GM23338 (cell line): ENCODE results near the gene PDIA3. TPM values are rescaled to one million over a fixed set of nuclear protein-coding genes. Genes with fewer than 3 reads are reported as not detected.
A peak's percentile ranks its signal among the peaks of the same experiment; 100 is the strongest.

Experiments used
- ATAC-seq: fragments of 200-7000 bp; cut with Tn5 transposase; 3 replicates; pipeline ENCODE4 v1.9.1; 2020
- DNase-seq: peaks from one replicate; pipeline ENCODE4 v3.0.0-alpha.2; 2015; ENCODE audit warnings: low spot score
- H2AFZ ChIP-seq: fragments of 200-600 bp; sonication (generic); 2 replicates; pipeline ENCODE4 v1.8.0; 2016; ENCODE audit warnings: antibody characterized with exemption, mild to moderate bottlenecking, moderate library complexity
- H3F3A ChIP-seq: fragments of 200-600 bp; sonication (generic); replicated peaks from 2 replicates; pipeline ENCODE4 v1.8.0; 2017; ENCODE audit warnings: antibody characterized with exemption, mixed run types, low read depth
- H3K27ac ChIP-seq: fragments of 200-600 bp; sonication (generic); 2 replicates; pipeline ENCODE4 v1.6.1; 2016; ENCODE audit warnings: low read depth
- H3K27me3 ChIP-seq: fragments of 200-600 bp; sonication (generic); 2 replicates; pipeline ENCODE4 v1.8.0; 2016; ENCODE audit warnings: mild to moderate bottlenecking, mixed run types, moderate library complexity; ENCODE audit not compliant: insufficient read depth
- H3K36me3 ChIP-seq: fragments of 200-600 bp; sonication (generic); 2 replicates; pipeline ENCODE4 v1.8.0; 2016; ENCODE audit warnings: mild to moderate bottlenecking; ENCODE audit not compliant: insufficient read depth
- H3K4me1 ChIP-seq: fragments of 200-600 bp; sonication (generic); 2 replicates; pipeline ENCODE4 v1.8.0; 2016; ENCODE audit warnings: mild to moderate bottlenecking, moderate library complexity; ENCODE audit not compliant: insufficient read depth
- H3K4me2 ChIP-seq: fragments of 200-600 bp; sonication (generic); 2 replicates; pipeline ENCODE4 v1.7.1; 2017; ENCODE audit warnings: mixed run types
- H3K4me3 ChIP-seq: fragments of 200-600 bp; sonication (generic); 2 replicates; pipeline ENCODE4 v1.6.1; 2016; ENCODE audit warnings: mixed run types
- H3K79me2 ChIP-seq: fragments of 200-600 bp; sonication (generic); replicated peaks from 2 replicates; pipeline ENCODE4 v1.8.0; 2017; ENCODE audit warnings: mild to moderate bottlenecking; ENCODE audit not compliant: insufficient read depth
- H3K9me2 ChIP-seq: fragments of 200-600 bp; sonication (generic); 2 replicates; pipeline ENCODE4 v1.8.0; 2017; ENCODE audit not compliant: insufficient read depth
- H4K20me1 ChIP-seq: fragments of 200-600 bp; sonication (generic); replicated peaks from 2 replicates; pipeline ENCODE4 v1.8.0; 2017; ENCODE audit warnings: mild to moderate bottlenecking; ENCODE audit not compliant: insufficient read depth
- H3K27ac Mint-ChIP-seq: 2 replicates; pipeline ENCODE4 v1.8.0; 2020; ENCODE audit warnings: inconsistent platforms, mild to moderate bottlenecking, moderate library complexity, mixed read lengths
- H3K27me3 Mint-ChIP-seq: 3 replicates; pipeline ENCODE4 v1.8.0; 2022; ENCODE audit warnings: low read depth, mild to moderate bottlenecking, moderate library complexity, mixed read lengths, inconsistent platforms; ENCODE audit not compliant: insufficient read depth, poor library complexity
- H3K36me3 Mint-ChIP-seq: 3 replicates; pipeline ENCODE4 v1.8.0; 2021; ENCODE audit warnings: low read depth, mild to moderate bottlenecking, inconsistent platforms, moderate library complexity, mixed read lengths
- H3K4me1 Mint-ChIP-seq: 3 replicates; pipeline ENCODE4 v1.8.0; 2020; ENCODE audit warnings: mild to moderate bottlenecking, inconsistent platforms, mixed read lengths
- H3K4me3 Mint-ChIP-seq: 3 replicates; pipeline ENCODE4 v1.8.0; 2021; ENCODE audit warnings: moderate library complexity, mild to moderate bottlenecking, inconsistent platforms, mixed read lengths
- H3K9me3 Mint-ChIP-seq: 3 replicates; pipeline ENCODE4 v1.8.0; 2020; ENCODE audit warnings: moderate library complexity, mild to moderate bottlenecking, inconsistent platforms, mixed read lengths
- CTCF ChIP-seq, 2 experiments: fragments of 200-600 bp in 1 of 2; sonication (generic) in 1 of 2; conservative IDR thresholded peaks; 2 replicates each; pipeline versions ENCODE4 v1.5.1 to v1.6.1; 2016 to 2017; ENCODE audit warnings: antibody characterized with exemption in 2 of 2, low read depth in 2 of 2, mild to moderate bottlenecking in 2 of 2, moderate library complexity in 1 of 2
- ETS1 ChIP-seq: IDR thresholded peaks from 2 replicates; pipeline ENCODE4 v1.6.1; 2016; ENCODE audit warnings: antibody characterized with exemption
- NANOG ChIP-seq: IDR thresholded peaks from 2 replicates; pipeline ENCODE4 v1.6.1; 2016; ENCODE audit warnings: antibody characterized with exemption, borderline replicate concordance
- POLR2AphosphoS5 ChIP-seq: IDR thresholded peaks from 2 replicates; pipeline ENCODE4 v1.6.1; 2016; ENCODE audit warnings: antibody characterized with exemption, low read depth
- STAT1 ChIP-seq: IDR thresholded peaks from one replicate; pipeline ENCODE4 v1.6.1; 2016; ENCODE audit warnings: antibody characterized with exemption; ENCODE audit not compliant: unreplicated experiment
- ZNF114 ChIP-seq: fragments of 250-450 bp; sonication (Bioruptor Pico); IDR thresholded peaks from 2 replicates; pipeline ENCODE4 v1.5.0; 2020; ENCODE audit warnings: mild to moderate bottlenecking, moderate library complexity
- polyA plus RNA-seq: library from polyadenylated mRNA; unstranded; fragments of >200 nt; fragmentation: Nextera tagmentation; extraction: Ambion mirVana; gene quantifications from 2 replicates; pipeline ENCODE4 v1.2.1, GENCODE V29; 2016
- total RNA-seq: library from RNA; depleted of rRNA; stranded (reverse); fragments of >200 nt; shearing (Covaris generic); gene quantifications from 2 replicates; pipeline ENCODE4 v1.2.3, GENCODE V29; 2014
- TF ChIP-seq, protein P1 (sequence below): IDR thresholded peaks from one replicate; pipeline ENCODE4 v1.6.1; 2018; ENCODE audit warnings: antibody characterized with exemption; ENCODE audit not compliant: unreplicated experiment

Gene PDIA3
- total and polyA plus RNA-seq, 2 experiments from 2014 or later: 363 to 631 TPM

DNA sequence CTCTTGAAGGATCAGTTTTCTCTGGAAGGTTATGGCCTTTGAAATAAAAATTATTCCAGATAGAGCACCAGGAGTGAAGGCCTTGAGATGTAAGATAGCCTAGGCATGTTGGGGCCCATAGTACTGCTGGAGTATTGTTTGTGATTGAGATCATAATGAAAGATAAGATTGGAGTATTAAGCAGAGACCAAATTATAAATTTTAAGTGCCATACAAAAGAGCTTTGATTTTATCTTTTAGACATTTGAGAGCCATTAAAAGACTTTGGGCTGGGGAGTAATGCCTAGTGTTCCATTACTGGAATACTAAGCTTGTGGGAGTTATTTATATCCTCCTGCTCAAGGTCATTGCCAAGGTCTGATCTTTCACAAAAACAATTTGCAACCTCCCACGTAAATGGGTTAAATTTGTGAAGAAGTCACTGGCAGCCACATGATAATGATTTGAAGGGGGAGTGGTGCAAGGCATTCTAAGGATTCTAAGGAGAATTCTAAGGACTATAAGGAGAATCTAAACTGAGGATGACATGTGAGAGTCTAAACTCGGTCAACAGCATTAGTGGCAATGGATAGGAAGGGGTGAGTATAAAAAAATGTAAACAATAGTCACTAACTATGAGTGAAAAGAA, 17.7 kb downstream of the PDIA3 start:
- TF ChIP-seq ETS1: no peak
- TF ChIP-seq STAT1: no peak
- no peak for TF ChIP-seq ZNF114 (CRISPR knock-in tag)
- TF ChIP-seq, protein P1, sequence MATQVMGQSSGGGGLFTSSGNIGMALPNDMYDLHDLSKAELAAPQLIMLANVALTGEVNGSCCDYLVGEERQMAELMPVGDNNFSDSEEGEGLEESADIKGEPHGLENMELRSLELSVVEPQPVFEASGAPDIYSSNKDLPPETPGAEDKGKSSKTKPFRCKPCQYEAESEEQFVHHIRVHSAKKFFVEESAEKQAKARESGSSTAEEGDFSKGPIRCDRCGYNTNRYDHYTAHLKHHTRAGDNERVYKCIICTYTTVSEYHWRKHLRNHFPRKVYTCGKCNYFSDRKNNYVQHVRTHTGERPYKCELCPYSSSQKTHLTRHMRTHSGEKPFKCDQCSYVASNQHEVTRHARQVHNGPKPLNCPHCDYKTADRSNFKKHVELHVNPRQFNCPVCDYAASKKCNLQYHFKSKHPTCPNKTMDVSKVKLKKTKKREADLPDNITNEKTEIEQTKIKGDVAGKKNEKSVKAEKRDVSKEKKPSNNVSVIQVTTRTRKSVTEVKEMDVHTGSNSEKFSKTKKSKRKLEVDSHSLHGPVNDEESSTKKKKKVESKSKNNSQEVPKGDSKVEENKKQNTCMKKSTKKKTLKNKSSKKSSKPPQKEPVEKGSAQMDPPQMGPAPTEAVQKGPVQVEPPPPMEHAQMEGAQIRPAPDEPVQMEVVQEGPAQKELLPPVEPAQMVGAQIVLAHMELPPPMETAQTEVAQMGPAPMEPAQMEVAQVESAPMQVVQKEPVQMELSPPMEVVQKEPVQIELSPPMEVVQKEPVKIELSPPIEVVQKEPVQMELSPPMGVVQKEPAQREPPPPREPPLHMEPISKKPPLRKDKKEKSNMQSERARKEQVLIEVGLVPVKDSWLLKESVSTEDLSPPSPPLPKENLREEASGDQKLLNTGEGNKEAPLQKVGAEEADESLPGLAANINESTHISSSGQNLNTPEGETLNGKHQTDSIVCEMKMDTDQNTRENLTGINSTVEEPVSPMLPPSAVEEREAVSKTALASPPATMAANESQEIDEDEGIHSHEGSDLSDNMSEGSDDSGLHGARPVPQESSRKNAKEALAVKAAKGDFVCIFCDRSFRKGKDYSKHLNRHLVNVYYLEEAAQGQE: no peak
- TF ChIP-seq CTCF (conservative IDR thresholded peaks at IDR 0.05; ENCODE audit: low read depth in 2 of 2): no peak
- no peaks in the 10 kb centered on the region for H3K9me3 Mint-ChIP-seq
- Histone ChIP-seq H3K36me3 (peaks cover 90% of the 10 kb centered on the region), H3K4me2 (no peak overlapping the region), H3K27me3 (no peaks in the 10 kb centered on the region), H2AFZ (no peak overlapping the region), H3K27ac (no peak overlapping the region), H3K9me2 (no peaks in the 10 kb centered on the region), H3F3A (peaks cover 34% of the 10 kb centered on the region; the same call in 1 of the 2 replicates), H4K20me1 (peaks cover 42% of the 10 kb centered on the region), H3K4me3 (no peak overlapping the region), H3K4me1 (no peaks in the 10 kb centered on the region), H3K79me2 (peaks cover 15% of the 10 kb centered on the region; the same call in 1 of the 2 replicates)
- H3K36me3 Mint-ChIP-seq: peaks cover 93% of the 10 kb centered on the region
- no peak overlapping the region for H3K4me3 Mint-ChIP-seq
- ATAC-seq: no peak
- H3K27me3 Mint-ChIP-seq: no peaks in the 10 kb centered on the region
- DNase-seq: no peak
- H3K27ac Mint-ChIP-seq: no peak overlapping the region
- no peaks in the 10 kb centered on the region for H3K4me1 Mint-ChIP-seq

- Histone ChIP-seq H3K9me2 (no peaks in the 10 kb centered on the region), H3K4me2 (no peak overlapping the region), H3K79me2 (no peaks in the 10 kb centered on the region), H3K4me3 (no peak overlapping the region), H3K27me3 (no peaks in the 10 kb centered on the region), H4K20me1 (peaks cover 41% of the 10 kb centered on the region), H3F3A (peaks cover 66% of the 10 kb centered on the region), H3K36me3 (peaks cover 76% of the 10 kb centered on the region), H3K27ac (no peak overlapping the region), H3K4me1 (peaks cover under 1% of the 10 kb centered on the region), H2AFZ (no peak overlapping the region)
- H3K27me3 Mint-ChIP-seq: peaks cover 3% of the 10 kb centered on the region
- DNase-seq: peak; percentile 90
- peak; percentile 86 for ATAC-seq
- H3K4me3 Mint-ChIP-seq: no peak overlapping the region
- TF ChIP-seq POLR2AphosphoS5 (no peak), CTCF (conservative IDR thresholded peaks at IDR 0.05; ENCODE audit: low read depth in 2 of 2) (peak; percentile 73 to 94), NANOG (no peak), STAT1 (no peak), ZNF114 (CRISPR knock-in tag) (no peak)
- peaks cover 5% of the 10 kb centered on the region; the same call in 2 of the 3 replicates for H3K4me1 Mint-ChIP-seq
- H3K9me3 Mint-ChIP-seq: no peaks in the 10 kb centered on the region
- H3K27ac Mint-ChIP-seq: no peak overlapping the region
- H3K36me3 Mint-ChIP-seq: peaks cover 92% of the 10 kb centered on the region
Measured at GRCh38 chr15:43769584-43770228, 23.5 kb downstream of the PDIA3 start.
